ENCODE measurements around the gene CHST15.

- TF ChIP-seq CTCF (IDR thresholded peaks at IDR 0.05) (no peak), POLR2AphosphoS5 (IDR thresholded peaks at IDR 0.05; ENCODE audit: insufficient read depth in 1 of 2, low read depth in 1 of 2) (no peak), POLR2A (IDR thresholded peaks at IDR 0.05) (no peak)
Measured at GRCh38 chr10:124089859-124090258, 3.5 kb downstream of the CHST15 start.

Data from vagina (tissue), 2 donors.